GM12878 (cell line): Measurements from ENCODE around the gene EPS8. TPM values are rescaled to one million over a fixed set of nuclear protein-coding genes. Genes with fewer than 3 reads are reported as not detected.

Source experiments
- ATAC-seq: fragments of 200-7000 bp; cut with Tn5 transposase; 3 replicates; pipeline ENCODE4 v1.9.1; 2020; ENCODE audit warnings: mild to moderate bottlenecking, moderate library complexity
- BruUV-seq: library from RNA; stranded (reverse); fragments of 400-500 nt; replicated peaks from 2 replicates; lab custom pipeline; 2021; lab: Mats Ljungman, UMichigan
- CTCF ChIA-PET: fragments of 300-600 bp; sonication (Branson Sonifier 250); formaldehyde crosslinking; extraction: SDS; loops from one replicate; lab custom pipeline; 2021; ENCODE audit warnings: inconsistent platforms; lab: Yijun Ruan, JAX
- POLR2A ChIA-PET: fragments of 350-600 bp; formaldehyde crosslinking; extraction: SDS; loops from one replicate; lab custom pipeline; 2021; ENCODE audit warnings: inconsistent platforms; lab: Charles Lee
- RAD21 ChIA-PET: fragments of 300-600 bp; sonication (Branson Sonifier 250); formaldehyde crosslinking; loops from one replicate; lab custom pipeline; 2023; ENCODE audit warnings: antibody characterized with exemption; ENCODE audit not compliant: unreplicated experiment; lab: Charles Lee
- SMC1A ChIA-PET: fragments of 300-600 bp; sonication (Branson Sonifier 250); formaldehyde crosslinking; loops from one replicate; lab custom pipeline; 2023; ENCODE audit not compliant: unreplicated experiment, uncharacterized antibody; lab: Charles Lee
- DNase-seq: peaks from one replicate; pipeline ENCODE4 v3.0.0-alpha.2; 2011; ENCODE audit warnings: low read depth, low spot score
- FAIRE-seq: peaks from 3 replicates; lab custom pipeline; 2011; peaks lifted over from hg19 to GRCh38; lab: Jason Lieb, UNC
- H2AFZ ChIP-seq: 2 replicates; pipeline ENCODE4 v1.6.0; 2011; ENCODE audit warnings: low read depth, low read length, control low read depth; ENCODE audit not compliant: control insufficient read depth
- H3K27ac ChIP-seq: 2 replicates; pipeline ENCODE4 v1.5.1; 2011; ENCODE audit warnings: control low read depth; ENCODE audit not compliant: control insufficient read depth, insufficient read depth
- H3K27me3 ChIP-seq, 2 experiments: replicated peaks in 1 of 2; 2 replicates each; pipeline versions ENCODE4 v1.6.0 to v1.6.1; 2011; ENCODE audit warnings: low read length in 1 of 2; ENCODE audit not compliant: control insufficient read depth in 2 of 2, insufficient read depth in 2 of 2
- H3K36me3 ChIP-seq, 2 experiments: 2 replicates each; pipeline ENCODE4 v1.5.1; 2011; ENCODE audit warnings: low read length in 1 of 2; ENCODE audit not compliant: control insufficient read depth in 2 of 2, insufficient read depth in 2 of 2
- H3K4me1 ChIP-seq: 2 replicates; pipeline ENCODE4 v1.6.1; 2011; ENCODE audit warnings: mild to moderate bottlenecking, low read length, moderate library complexity, mixed read lengths; ENCODE audit not compliant: control insufficient read depth, insufficient read depth
- H3K4me2 ChIP-seq: 2 replicates; pipeline ENCODE4 v1.6.0; 2011; ENCODE audit warnings: control low read depth; ENCODE audit not compliant: control insufficient read depth, insufficient read depth
- H3K4me3 ChIP-seq: fragments of 200-600 bp; sonication (generic); 2 replicates; pipeline ENCODE4 v1.5.1; 2016
- H3K79me2 ChIP-seq: 2 replicates; pipeline ENCODE4 v1.6.0; 2011; ENCODE audit warnings: low read length; ENCODE audit not compliant: control insufficient read depth, insufficient read depth
- H3K9ac ChIP-seq: 2 replicates; pipeline ENCODE4 v1.8.0; 2011; ENCODE audit warnings: low read length, control low read depth, mixed read lengths; ENCODE audit not compliant: control insufficient read depth, insufficient read depth
- H3K9me3 ChIP-seq: replicated peaks from 3 replicates; pipeline ENCODE4 v1.5.1; 2011; ENCODE audit warnings: mild to moderate bottlenecking, low read length; ENCODE audit not compliant: control insufficient read depth, insufficient read depth
- H4K20me1 ChIP-seq: 2 replicates; pipeline ENCODE4 v1.6.0; 2011; ENCODE audit not compliant: control insufficient read depth, insufficient read depth
- BMI1 ChIP-seq: fragments of 450-650 bp; IDR thresholded peaks from 2 replicates; pipeline ENCODE4 v1.6.1; 2016; ENCODE audit warnings: mild to moderate bottlenecking, moderate library complexity, borderline replicate concordance
- IKZF1 ChIP-seq: fragments of 450-650 bp; conservative IDR thresholded peaks from 2 replicates; pipeline ENCODE4 v1.6.1; 2017; ENCODE audit warnings: antibody characterized with exemption, mild to moderate bottlenecking
- JUND ChIP-seq: IDR thresholded peaks from 2 replicates; pipeline ENCODE4 v1.6.1; 2012; ENCODE audit warnings: low read depth, mild to moderate bottlenecking, low read length, improper control_type of control experiment, moderate library complexity
- NBN ChIP-seq: fragments of 450-650 bp; IDR thresholded peaks from 2 replicates; pipeline ENCODE4 v1.6.1; 2016
- ZNF592 ChIP-seq: fragments of 450-650 bp; IDR thresholded peaks from 2 replicates; pipeline ENCODE4 v1.6.1; 2017; ENCODE audit warnings: mild to moderate bottlenecking, moderate library complexity
- ZNF687 ChIP-seq: fragments of 450-650 bp; IDR thresholded peaks from 2 replicates; pipeline ENCODE4 v1.6.1; 2017; ENCODE audit warnings: mild to moderate bottlenecking, moderate library complexity
- WGBS: methylation state at CpG from one replicate; pipeline ENCODE4 v1.1.6; 2016; ENCODE audit warnings: low lambda C conversion rate; ENCODE audit not compliant: insufficient replicate concordance, insufficient coverage; ENCODE audit errors: missing lambda C conversion rate; 5-methylcytosine and 5-hydroxymethylcytosine counted together
- in situ Hi-C: fragments of 300-500 bp; cut with MboI; formaldehyde crosslinking; loops from 9 replicates; pipeline ENCODE4 v1.14.3; 2018; ENCODE audit warnings: mixed read lengths
- intact Hi-C: fragments of 100-400 bp; cut with micrococcal nuclease; formaldehyde crosslinking; loops from one replicate; pipeline ENCODE4 v1.14.2; 2022; ENCODE audit not compliant: unreplicated experiment
- polyA plus RNA-seq, 11 experiments: library from polyadenylated mRNA; depleted of rRNA in 4 of 11; unstranded in 6 of 11; stranded (reverse) in 5 of 11; fragments of >200 nt; fragmentation: Nextera tagmentation in 4 of 11; fragmentation: Illumina TruSeq in 1 of 11; extraction: Ambion mirVana in 4 of 11; extraction: Trizol in 1 of 11; gene quantifications; 1 replicate in 1 of 11; 2 replicates in 10 of 11; pipeline versions ENCODE4 v1.2.1 to v1.2.3, GENCODE V29; 2011 to 2016; ENCODE audit warnings: inconsistent platforms in 2 of 11, missing spikeins in 2 of 11, low read depth in 1 of 11
- total RNA-seq, 4 experiments: library from RNA; depleted of rRNA in 3 of 4; stranded (reverse); fragments of >200 nt in 3 of 4; fragmentation: Illumina TruSeq in 1 of 4; extraction: Trizol in 1 of 4; gene quantifications; 2 replicates each; pipeline versions ENCODE4 v1.2.1 to v1.2.3, GENCODE V29; 2013 to 2021
- TF ChIP-seq, protein P1 (sequence below): fragments of 450-650 bp; IDR thresholded peaks from 2 replicates; pipeline ENCODE4 v1.6.1; 2017; ENCODE audit warnings: low read depth, mild to moderate bottlenecking, moderate library complexity

Gene EPS8
- total and polyA plus RNA-seq, 10 of the 15 experiments (the other 5 are each of a cell fraction or from before 2014, with no cell fraction given): 1.3 to 127 (median 3.4) TPM

DNA sequence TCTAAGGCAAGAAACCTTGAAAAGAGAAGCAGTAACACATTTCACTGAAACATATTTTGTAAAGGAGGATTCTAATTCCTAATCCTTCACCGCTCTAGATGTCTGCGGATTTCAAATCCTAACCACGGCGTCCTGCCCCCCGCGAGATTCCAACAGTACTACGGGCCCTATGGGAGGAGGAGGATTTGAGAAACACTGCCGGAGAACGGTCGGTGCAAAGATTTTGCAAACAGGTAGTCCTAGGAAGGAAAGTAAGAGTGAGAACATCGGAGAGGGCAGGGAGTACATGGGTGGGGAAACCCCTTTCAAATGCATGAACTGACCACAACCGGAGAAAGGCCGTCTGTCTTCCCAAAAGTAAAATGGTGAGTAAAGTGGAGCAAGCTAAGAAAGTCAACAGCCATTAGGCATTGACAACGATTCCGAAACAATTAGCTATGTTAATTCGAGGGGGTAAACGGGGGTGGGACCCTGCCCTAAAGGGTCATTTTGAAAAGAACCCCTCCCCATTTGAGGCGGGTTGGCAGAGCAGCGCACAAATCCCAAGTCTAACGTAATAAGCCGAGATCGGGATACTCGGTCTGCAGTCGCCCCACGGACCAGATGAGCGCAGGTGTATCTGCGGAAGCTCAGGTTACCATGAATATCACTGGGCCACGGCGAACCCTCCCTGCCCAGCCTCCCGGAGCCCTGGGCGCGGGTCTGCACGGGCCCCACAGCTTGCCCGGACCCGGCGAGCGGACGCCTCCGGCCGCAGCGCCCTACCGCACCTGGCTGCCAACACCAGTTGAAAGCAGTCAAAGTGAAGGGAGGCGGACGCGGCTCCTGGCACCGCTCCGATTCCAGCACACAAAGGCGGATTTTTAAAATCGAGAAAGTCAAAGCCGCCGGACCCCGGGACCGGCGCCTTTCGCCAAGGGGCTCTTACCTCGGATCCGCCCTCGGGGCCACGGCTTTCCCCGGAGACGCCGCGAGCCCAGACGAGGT, 662 bp downstream of the EPS8 start:
- ChIA-PET RAD21 (interaction anchor here (0.6 to 6.5 kb wide), 23 partner anchors 9 to 218 kb away, joined by 3 to 53 read pairs (median 4); no protein-coding TSS in a partner anchor), SMC1A (interaction anchor here (0.7 to 13.4 kb wide), 26 partner anchors 10 to 216 kb away, joined by 3 to 201 read pairs (median 4); no protein-coding TSS in a partner anchor), CTCF (interaction anchor here (0.8 to 6.6 kb wide), 11 partner anchors 8 to 256 kb away, joined by 3 to 61 read pairs (median 4); no protein-coding TSS in a partner anchor), POLR2A (interaction anchor here (0.6 to 6.5 kb wide), 14 partner anchors 10 to 242 kb away, joined by 3 to 48 read pairs (median 4); no protein-coding TSS in a partner anchor)
- Histone ChIP-seq H3K36me3 (no peaks in the 10 kb centered on the region), H3K4me3 (peak overlapping the region; percentile 79), H3K9ac (0 out of 2 replicates have a peak overlapping the region, but pooled peaks have one; percentile 9), H3K9me3 (no peaks in the 10 kb centered on the region), H3K27ac (no peak overlapping the region), H2AFZ (peak overlapping the region; percentile 61), H3K27me3 (peaks cover 0 to 8% of the 10 kb centered on the region in 2 experiments; a peak in 2 of 4 replicates), H4K20me1 (no peaks in the 10 kb centered on the region), H3K4me1 (no peaks in the 10 kb centered on the region), H3K79me2 (no peaks in the 10 kb centered on the region), H3K4me2 (peak overlapping the region; percentile 81)
- peak; percentile 75 for FAIRE-seq
- WGBS: 2% methylated on average over 63 of the region's 64 CpGs
- BruUV-seq: no TSS peak
- in situ Hi-C loops: no loop called here
- intact Hi-C loops: loop anchor here (2.0 to 10.0 kb wide), 6 partner anchors 16 to 1394 kb away; no protein-coding TSS in a partner anchor
- peak; percentile 54 for ATAC-seq
- peak; percentile 28 for DNase-seq
- TF ChIP-seq, protein P1, sequence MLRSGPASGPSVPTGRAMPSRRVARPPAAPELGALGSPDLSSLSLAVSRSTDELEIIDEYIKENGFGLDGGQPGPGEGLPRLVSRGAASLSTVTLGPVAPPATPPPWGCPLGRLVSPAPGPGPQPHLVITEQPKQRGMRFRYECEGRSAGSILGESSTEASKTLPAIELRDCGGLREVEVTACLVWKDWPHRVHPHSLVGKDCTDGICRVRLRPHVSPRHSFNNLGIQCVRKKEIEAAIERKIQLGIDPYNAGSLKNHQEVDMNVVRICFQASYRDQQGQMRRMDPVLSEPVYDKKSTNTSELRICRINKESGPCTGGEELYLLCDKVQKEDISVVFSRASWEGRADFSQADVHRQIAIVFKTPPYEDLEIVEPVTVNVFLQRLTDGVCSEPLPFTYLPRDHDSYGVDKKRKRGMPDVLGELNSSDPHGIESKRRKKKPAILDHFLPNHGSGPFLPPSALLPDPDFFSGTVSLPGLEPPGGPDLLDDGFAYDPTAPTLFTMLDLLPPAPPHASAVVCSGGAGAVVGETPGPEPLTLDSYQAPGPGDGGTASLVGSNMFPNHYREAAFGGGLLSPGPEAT: peak; percentile 62
- TF ChIP-seq JUND (no peak), ZNF687 (no peak), IKZF1 (peak; percentile 23; the same call in 1 of the 2 replicates), BMI1 (no peak), ZNF592 (no peak), NBN (peak; percentile 35)
